GM19043 (cell line): ENCODE results near the gene MAN2B2.

Source experiments
- ATAC-seq: cut with Tn5 transposase; IDR thresholded peaks from one replicate; pipeline ENCODE4 v1.9.1; 2021; ENCODE audit warnings: low read depth; ENCODE audit not compliant: unreplicated experiment

Gene MAN2B2

GRCh38 chr4:6565691-6566390, 9.1 kb upstream of the MAN2B2 start:
- ATAC-seq = no peak

GRCh38 chr4:6566391-6567190, 8.4 kb upstream of the MAN2B2 start:
- ATAC-seq = no peak

GRCh38 chr4:6567218-6567617, 7.8 kb upstream of the MAN2B2 start:
- ATAC-seq = no peak

GRCh38 chr4:6568148-6568547, 6.8 kb upstream of the MAN2B2 start:
- no peak for ATAC-seq

- no peak for ATAC-seq
Measured at GRCh38 chr4:6568689-6569332, 6.2 kb upstream of the MAN2B2 start.

- ATAC-seq = no peak
Measured at GRCh38 chr4:6571608-6572007, 3.4 kb upstream of the MAN2B2 start.

- no peak for ATAC-seq
Measured at GRCh38 chr4:6573551-6573950, 1.4 kb upstream of the MAN2B2 start.

- no peak for ATAC-seq
Measured at GRCh38 chr4:6573986-6574746, 823 bp upstream of the MAN2B2 start.

GRCh38 chr4:6575503-6576240, 683 bp downstream of the MAN2B2 start:
- ATAC-seq = no peak

GRCh38 chr4:6576512-6576911, 1.5 kb downstream of the MAN2B2 start:
- ATAC-seq = no peak

GRCh38 chr4:6576932-6577331, 1.9 kb downstream of the MAN2B2 start:
- no peak for ATAC-seq

GRCh38 chr4:6577409-6577808, 2.4 kb downstream of the MAN2B2 start:
- no peak for ATAC-seq

GRCh38 chr4:6578221-6578620, 3.2 kb downstream of the MAN2B2 start:
- no peak for ATAC-seq

GRCh38 chr4:6580353-6580752, 5.4 kb downstream of the MAN2B2 start:
- ATAC-seq = no peak

- no peak for ATAC-seq
Measured at GRCh38 chr4:6581566-6582121, 6.7 kb downstream of the MAN2B2 start.

- no peak for ATAC-seq
Measured at GRCh38 chr4:6582889-6583490, 8.0 kb downstream of the MAN2B2 start.

- no peak for ATAC-seq
Measured at GRCh38 chr4:6584865-6585264, 9.9 kb downstream of the MAN2B2 start.

- no peak for ATAC-seq
Measured at GRCh38 chr4:6586715-6587325, 11.8 kb downstream of the MAN2B2 start.

- ATAC-seq = no peak
Measured at GRCh38 chr4:6589444-6589843, 14.5 kb downstream of the MAN2B2 start.
